Common myeloid progenitor, CD34-positive (primary cell): Measurements from ENCODE around the gene USB1.

Experiments
- CTCF ChIA-PET: fragments of 350-600 bp; sonication (Branson Sonifier 250); formaldehyde crosslinking; loops from one replicate; lab custom pipeline; 2021; ENCODE audit warnings: antibody characterized with exemption; lab: Charles Lee
- POLR2A ChIA-PET: fragments of 350-600 bp; sonication (Branson Sonifier 250); formaldehyde crosslinking; loops from one replicate; lab custom pipeline; 2021; ENCODE audit warnings: antibody characterized with exemption; lab: Charles Lee
- DNase-seq, 3 donors: peaks; one replicate each; pipeline versions ENCODE4 v3.0.0 to v3.0.0-alpha.2; 2013
- H3K27ac ChIP-seq, 2 experiments: 1 replicate in 1 of 2; 2 replicates in 1 of 2; pipeline ENCODE4 v1.7.0; 2013; ENCODE audit warnings: inconsistent platforms in 2 of 2, low read length in 2 of 2, mild to moderate bottlenecking in 2 of 2, low read depth in 1 of 2, moderate library complexity in 1 of 2; ENCODE audit not compliant: severe bottlenecking in 2 of 2, insufficient read depth in 1 of 2, poor library complexity in 1 of 2
- H3K27me3 ChIP-seq, 5 experiments: replicated peaks in 2 of 5; 1 replicate in 3 of 5; 2 replicates in 2 of 5; pipeline versions ENCODE4 v1.6.1 to v1.7.0; 2013; ENCODE audit warnings: low read length in 4 of 5, mild to moderate bottlenecking in 2 of 5, moderate library complexity in 2 of 5, inconsistent platforms in 1 of 5; ENCODE audit not compliant: insufficient read depth in 5 of 5, control insufficient read depth in 4 of 5
- H3K36me3 ChIP-seq, 4 experiments: 1 replicate in 2 of 4; 2 replicates in 2 of 4; pipeline versions ENCODE4 v1.6.1 to v1.7.0; 2013; ENCODE audit warnings: low read length in 3 of 4, control low read depth in 1 of 4, mild to moderate bottlenecking in 1 of 4; ENCODE audit not compliant: control insufficient read depth in 4 of 4, insufficient read depth in 4 of 4
- H3K4me1 ChIP-seq, 4 experiments: 1 replicate in 3 of 4; 2 replicates in 1 of 4; pipeline versions ENCODE4 v1.6.1 to v1.7.1; 2013; ENCODE audit warnings: low read length in 3 of 4, mild to moderate bottlenecking in 3 of 4, control low read depth in 1 of 4, inconsistent platforms in 1 of 4, moderate library complexity in 1 of 4; ENCODE audit not compliant: control insufficient read depth in 4 of 4, insufficient read depth in 4 of 4; ENCODE audit errors: control extremely low read depth in 1 of 4
- H3K4me3 ChIP-seq, 7 experiments: 1 replicate in 4 of 7; 2 replicates in 3 of 7; pipeline versions ENCODE4 v1.5.1 to v1.7.0; 2013; ENCODE audit warnings: mild to moderate bottlenecking in 7 of 7, low read length in 6 of 7, moderate library complexity in 6 of 7, inconsistent platforms in 2 of 7, low read depth in 2 of 7, control low read depth in 1 of 7; ENCODE audit not compliant: insufficient read depth in 4 of 7, control insufficient read depth in 1 of 7; ENCODE audit errors: extremely low read depth in 1 of 7
- H3K9me3 ChIP-seq, 5 experiments: 1 replicate in 4 of 5; 2 replicates in 1 of 5; pipeline versions ENCODE4 v1.6.1 to v1.7.1; 2013; ENCODE audit warnings: low read length in 4 of 5, mild to moderate bottlenecking in 2 of 5, inconsistent platforms in 1 of 5, low read depth in 1 of 5, moderate library complexity in 1 of 5; ENCODE audit not compliant: control insufficient read depth in 4 of 5, insufficient read depth in 2 of 5; ENCODE audit errors: control extremely low read depth in 1 of 5
- WGBS: methylation state at CpG from one replicate; pipeline ENCODE4 v1.1.5; 2013; ENCODE audit not compliant: insufficient coverage; 5-methylcytosine and 5-hydroxymethylcytosine counted together

USB1 gene

DNA sequence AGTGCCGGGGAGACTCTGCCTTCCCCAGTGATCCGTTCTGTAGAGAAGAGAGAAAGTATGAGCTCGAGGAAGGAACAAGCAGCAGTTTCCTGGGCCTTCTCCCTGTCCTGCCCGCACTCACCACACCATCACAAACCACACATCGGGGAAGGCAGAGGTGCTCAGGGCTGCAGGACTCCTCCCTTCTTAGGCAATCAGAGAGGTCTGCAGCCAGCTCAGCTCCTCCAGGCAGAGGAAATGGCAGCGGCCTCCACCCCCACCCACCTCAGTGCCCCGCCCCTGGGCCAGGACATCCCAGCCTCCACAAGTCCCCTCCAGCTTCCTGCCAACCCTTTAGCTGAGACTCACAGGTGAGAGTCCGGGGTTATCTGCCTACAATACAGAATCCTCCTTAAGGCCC is 2.7 kb upstream of the USB1 start:
- CTCF ChIA-PET: interaction anchor here (0.6 to 7.7 kb wide), 5 partner anchors 8 to 349 kb away, joined by 3 to 61 read pairs (median 3); no protein-coding TSS in a partner anchor
- Histone ChIP-seq H3K36me3 (peaks cover 0 to 42% (median 24%) of the 10 kb centered on the region in 4 experiments), H3K4me3 (no peak overlapping the region), H3K27ac (no peak overlapping the region), H3K27me3 (no peaks in the 10 kb centered on the region), H3K4me1 (peaks cover 4 to 41% (median 36%) of the 10 kb centered on the region in 4 experiments), H3K9me3 (no peaks in the 10 kb centered on the region)
- DNase-seq: no peak
- 73% methylated on average over 1 of the region's 8 CpGs for whole genome bisulfite sequencing
- POLR2A ChIA-PET: no interaction called here

- no peak overlapping the region for H3K27ac ChIP-seq
- H3K27me3 ChIP-seq: no peaks in the 10 kb centered on the region
- peak overlapping the region in 4 of 7 experiments; percentile 62 to 83 (median 75) for H3K4me3 ChIP-seq
- DNase-seq: no peak
- WGBS: 88% methylated on average over 1 of the region's 3 CpGs
- H3K4me1 ChIP-seq: peaks cover 4 to 41% (median 35%) of the 10 kb centered on the region in 4 experiments
- H3K9me3 ChIP-seq: no peaks in the 10 kb centered on the region
- ChIA-PET POLR2A (no interaction called here), CTCF (interaction anchor here (0.6 to 7.7 kb wide), 4 partner anchors 8 to 123 kb away, joined by 3 to 61 read pairs (median 18); no protein-coding TSS in a partner anchor)
- peaks cover 0 to 42% (median 22%) of the 10 kb centered on the region in 4 experiments for H3K36me3 ChIP-seq
Measured at GRCh38 chr16:57998992-57999365, 2.2 kb upstream of the USB1 start.

DNA sequence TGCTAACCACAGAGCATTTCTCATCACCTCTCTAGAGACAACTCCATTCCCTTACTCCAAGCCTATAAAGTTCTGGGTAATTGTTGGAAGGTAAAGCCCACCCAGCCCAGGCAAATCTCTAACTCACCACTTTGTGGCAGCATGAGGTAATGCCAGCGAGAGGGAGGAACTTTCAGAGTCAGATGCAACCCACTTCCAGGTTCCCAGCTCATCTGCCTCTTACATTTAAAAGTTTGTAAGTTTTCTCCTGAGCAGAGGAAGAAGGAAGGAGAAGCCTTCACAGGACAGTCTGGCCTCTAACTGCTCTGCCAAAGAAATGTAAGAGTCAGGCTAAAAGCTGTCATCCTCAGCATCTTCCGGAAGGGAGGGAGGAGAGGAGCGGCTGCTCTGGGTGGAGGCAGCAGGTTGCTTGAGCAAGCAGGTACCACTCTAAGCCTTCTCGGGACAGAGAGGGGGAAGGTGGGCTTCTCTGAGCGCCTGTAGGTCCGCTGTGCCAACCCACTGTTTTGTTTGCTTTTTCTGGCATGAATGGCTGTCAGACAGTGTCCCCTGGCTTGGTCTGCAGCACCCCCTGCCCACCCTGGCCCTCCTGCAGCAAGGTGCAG is 1.7 kb upstream of the USB1 start:
- ChIA-PET CTCF (interaction anchor here (1.2 to 7.7 kb wide), 7 partner anchors 8 to 200 kb away, joined by 3 to 61 read pairs (median 4); no protein-coding TSS in a partner anchor), POLR2A (no interaction called here)
- H3K27me3 ChIP-seq: no peaks in the 10 kb centered on the region
- H3K4me1 ChIP-seq: peaks cover 4 to 41% (median 30%) of the 10 kb centered on the region in 4 experiments
- peaks cover 0 to 39% (median 23%) of the 10 kb centered on the region in 4 experiments for H3K36me3 ChIP-seq
- 3% methylated on average over 5 of the region's 6 CpGs for WGBS
- H3K4me3 ChIP-seq: peak overlapping the region; percentile 59 to 83 (median 71)
- peak in 2 of 3 donors; percentile 70 to 71 for DNase-seq
- no peaks in the 10 kb centered on the region for H3K9me3 ChIP-seq
- peak overlapping the region in 1 of 2 experiments; percentile 68 for H3K27ac ChIP-seq

- POLR2A ChIA-PET: no interaction called here
- Histone ChIP-seq H3K27ac (peak within 1 kb of the TSS; percentile 33 to 77), H3K27me3 (no peaks in the 10 kb centered on the region), H3K9me3 (no peaks in the 10 kb centered on the region), H3K36me3 (peaks cover 0 to 39% (median 23%) of the 10 kb centered on the region in 4 experiments), H3K4me3 (peak within 1 kb of the TSS; percentile 70 to 89 (median 80)), H3K4me1 (peaks cover 4 to 35% (median 24%) of the 10 kb centered on the region in 4 experiments)
- 0% methylated on average over 34 of the region's 95 CpGs for WGBS
- no peak for DNase-seq
- CTCF ChIA-PET: interaction anchor here (1.2 to 7.7 kb wide), 7 partner anchors 9 to 200 kb away, joined by 3 to 61 read pairs (median 5); no protein-coding TSS in a partner anchor
Measured at GRCh38 chr16:57999971-58000705, 1.1 kb upstream of the USB1 start, which contains the start of gene ZNF319. ZNF319 (minus strand) TSS chr16:58000672; CDS start chr16:57998265, 2,407 bp downstream.

- CTCF ChIA-PET: interaction anchor here (0.6 to 7.7 kb wide), 8 partner anchors 9 to 246 kb away, joined by 3 to 61 read pairs (median 5); no protein-coding TSS in a partner anchor
- WGBS: 100% methylated on average over 1 of the region's 10 CpGs
- POLR2A ChIA-PET: no interaction called here
- H3K4me3 ChIP-seq: peak overlapping the region in 6 of 7 experiments; percentile 70 to 89 (median 81)
- peaks cover 4 to 35% (median 24%) of the 10 kb centered on the region in 4 experiments for H3K4me1 ChIP-seq
- H3K36me3 ChIP-seq: peaks cover 0 to 31% (median 14%) of the 10 kb centered on the region in 4 experiments
- H3K9me3 ChIP-seq: no peaks in the 10 kb centered on the region
- DNase-seq: no peak
- H3K27ac ChIP-seq: no peak overlapping the region
- H3K27me3 ChIP-seq: no peaks in the 10 kb centered on the region
Measured at GRCh38 chr16:58001781-58002415, 691 bp downstream of the USB1 start.

DNA sequence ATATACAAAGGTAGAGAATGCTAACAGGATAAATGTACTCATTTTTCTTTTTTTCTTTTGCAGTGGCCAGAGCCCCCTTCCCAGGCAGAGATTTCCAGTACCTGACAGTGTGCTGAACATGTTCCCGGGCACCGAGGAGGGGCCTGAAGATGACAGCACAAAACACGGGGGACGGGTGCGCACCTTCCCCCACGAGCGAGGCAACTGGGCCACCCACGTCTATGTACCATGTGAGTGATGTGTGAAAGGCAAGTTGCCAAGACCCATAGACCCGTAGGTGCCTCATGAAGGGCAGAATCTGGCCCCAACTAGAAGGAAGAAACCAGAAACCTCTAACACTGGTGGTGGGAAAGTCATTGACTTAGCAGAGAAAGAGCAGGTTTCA is 1.2 kb downstream of the USB1 start:
- ChIA-PET POLR2A (no interaction called here), CTCF (interaction anchor here (0.6 to 7.7 kb wide), 7 partner anchors 9 to 246 kb away, joined by 3 to 61 read pairs (median 5); no protein-coding TSS in a partner anchor)
- peaks cover 4 to 35% (median 24%) of the 10 kb centered on the region in 4 experiments for H3K4me1 ChIP-seq
- no peak overlapping the region for H3K4me3 ChIP-seq
- H3K27me3 ChIP-seq: no peaks in the 10 kb centered on the region
- H3K27ac ChIP-seq: no peak overlapping the region
- no peaks in the 10 kb centered on the region for H3K9me3 ChIP-seq
- 92% methylated on average over 8 of the region's 9 CpGs for WGBS
- H3K36me3 ChIP-seq: peaks cover 0 to 29% (median 10%) of the 10 kb centered on the region in 4 experiments
- no peak for DNase-seq
